Right ventricle myocardium superior (tissue), 1 donor: ENCODE results near the gene KCNJ14. TPM values are rescaled to one million over a fixed set of nuclear protein-coding genes. Genes with fewer than 3 reads are reported as not detected.
"Not testable (repeated sequence)": the region's sequence is repeated elsewhere in the genome, so short reads cannot be mapped to it uniquely, and the experiment has no call there.

Source experiments
- ATAC-seq: fragments of 200-7000 bp; cut with Tn5 transposase; one replicate; pipeline ENCODE4 v1.9.1; 2020; ENCODE audit warnings: mild to moderate bottlenecking; ENCODE audit not compliant: poor library complexity
- DNase-seq: peaks from one replicate; pipeline ENCODE4 v3.0.0-alpha.2; 2020
- intact Hi-C: fragments of 100-400 bp; cut with DNase I; formaldehyde crosslinking; loops from one replicate; pipeline ENCODE4 v1.11.2; 2022
- total RNA-seq: library from RNA; stranded (reverse); fragmentation: NEBNext Ultra II Directional; extraction: Animal tissue kit (Norgen Biotek cat#: 25700); gene quantifications from one replicate; pipeline ENCODE4 v1.2.1, GENCODE V29; 2021
- donor health status: DM: no; HTN: yes; CAD: no; lungs with severe emphysema.

The KCNJ14 gene
- total RNA-seq, 1 donor from 2014 or later: 0.24 TPM

DNA sequence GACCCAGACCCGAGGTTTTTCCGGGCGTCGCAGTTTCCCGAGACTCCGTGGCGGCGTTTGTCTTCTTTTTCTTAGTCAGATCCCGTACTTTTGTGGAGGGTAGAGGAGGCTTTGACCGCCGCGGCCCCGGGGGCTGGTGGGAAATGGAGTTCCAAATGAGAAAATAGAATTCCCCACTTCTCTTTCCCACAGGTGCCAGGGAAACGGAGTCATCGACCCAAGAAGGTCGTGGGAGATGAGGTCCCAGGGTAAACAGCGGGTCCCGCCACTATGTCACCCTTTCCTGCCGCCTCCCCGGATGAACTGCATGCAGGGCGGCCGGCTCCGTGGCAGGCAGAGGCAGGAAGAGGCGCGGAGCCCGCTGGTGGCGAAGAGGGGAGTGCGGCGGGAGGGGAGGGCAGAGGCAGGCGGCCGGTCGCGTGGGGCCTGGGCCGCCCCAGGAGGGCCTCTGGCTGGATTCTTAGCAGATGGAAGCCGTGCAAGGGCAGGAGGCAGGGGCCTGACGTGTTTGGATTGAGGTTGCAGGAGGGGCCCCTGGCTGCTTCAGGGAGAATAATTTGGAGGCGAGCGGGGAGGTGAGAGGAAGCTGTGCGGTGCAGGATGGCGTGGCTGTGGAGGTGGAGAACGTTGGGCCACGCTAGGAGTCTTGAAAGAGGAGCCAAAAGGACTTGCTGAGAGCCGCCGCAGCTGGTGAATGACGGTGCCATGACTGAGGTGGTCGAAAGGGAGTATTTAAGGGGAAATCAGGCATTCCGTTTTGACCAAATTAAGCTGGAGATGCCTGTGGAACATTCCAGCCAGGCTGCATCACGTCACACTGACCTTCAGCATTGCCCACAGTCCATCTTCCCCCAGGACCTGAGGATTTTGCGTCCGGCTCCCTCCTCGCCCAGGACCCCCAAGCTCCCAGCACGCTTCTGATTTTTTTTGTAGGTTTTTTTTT, 25.5 kb downstream of the KCNJ14 start:
- intact Hi-C loops: no loop called here
- ATAC-seq (peak; percentile 76), DNase-seq (peak; percentile 75)

DNA sequence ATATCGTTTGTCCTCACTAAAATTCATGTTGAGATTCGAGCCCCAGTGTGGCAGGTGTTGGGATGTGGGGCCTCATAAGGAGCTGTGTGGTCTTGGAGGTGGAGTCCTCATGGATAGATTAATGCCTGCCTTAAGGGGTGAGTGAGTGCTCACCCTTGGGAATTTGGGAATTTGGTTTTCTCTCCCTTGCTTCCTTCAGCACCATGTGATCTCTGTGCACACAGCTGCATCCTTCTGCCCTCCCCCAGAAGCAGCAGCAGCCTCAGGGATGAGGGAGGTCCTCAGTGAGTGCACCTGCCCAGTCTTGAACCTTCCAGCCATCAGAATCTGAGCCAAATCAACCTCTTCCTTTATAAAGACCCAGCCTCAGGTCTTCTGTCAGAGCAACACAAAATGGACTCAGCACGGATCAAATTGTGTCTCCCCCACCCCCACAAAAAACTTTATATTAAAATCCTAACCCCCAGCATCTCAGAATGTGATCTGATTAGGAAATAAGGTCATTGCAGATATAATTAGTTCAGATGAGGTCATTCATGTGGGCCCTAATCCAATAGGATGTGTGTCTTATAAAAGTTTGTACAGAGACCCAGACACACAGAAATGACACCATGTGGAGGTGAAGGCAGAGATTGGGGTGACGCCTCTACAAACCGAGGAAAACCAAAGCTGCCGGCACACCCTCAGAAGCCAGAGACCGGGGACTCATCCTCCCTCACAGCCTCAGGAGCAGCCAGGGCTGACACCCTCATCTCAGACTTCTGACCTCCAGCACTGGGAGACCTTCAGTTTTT, 26.7 kb downstream of the KCNJ14 start:
- intact Hi-C loops: no loop called here
- no peak for DNase-seq
- ATAC-seq: no peak

DNA sequence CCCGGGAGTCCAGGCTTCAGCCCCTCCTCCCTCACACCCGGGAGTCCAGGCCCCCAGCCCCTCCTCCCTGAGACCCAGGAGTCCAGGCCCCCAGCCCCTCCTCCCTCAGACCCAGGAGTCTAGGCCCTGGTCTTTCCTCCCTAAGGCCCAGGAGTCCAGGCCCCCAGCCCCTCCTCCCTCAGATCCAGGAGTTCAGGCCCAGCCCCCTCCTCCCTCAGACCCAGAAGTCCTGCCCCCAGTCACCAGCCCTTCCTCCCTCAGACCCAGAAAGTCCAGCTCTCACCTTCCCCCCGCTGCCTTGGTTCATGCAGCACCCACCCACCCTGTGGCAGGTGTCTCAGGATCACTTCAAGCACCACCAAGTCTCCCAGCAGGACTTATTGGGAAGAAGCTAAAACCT, 27.9 kb downstream of the KCNJ14 start:
- no peak for DNase-seq
- intact Hi-C loops: no loop called here
- no peak for ATAC-seq

DNA sequence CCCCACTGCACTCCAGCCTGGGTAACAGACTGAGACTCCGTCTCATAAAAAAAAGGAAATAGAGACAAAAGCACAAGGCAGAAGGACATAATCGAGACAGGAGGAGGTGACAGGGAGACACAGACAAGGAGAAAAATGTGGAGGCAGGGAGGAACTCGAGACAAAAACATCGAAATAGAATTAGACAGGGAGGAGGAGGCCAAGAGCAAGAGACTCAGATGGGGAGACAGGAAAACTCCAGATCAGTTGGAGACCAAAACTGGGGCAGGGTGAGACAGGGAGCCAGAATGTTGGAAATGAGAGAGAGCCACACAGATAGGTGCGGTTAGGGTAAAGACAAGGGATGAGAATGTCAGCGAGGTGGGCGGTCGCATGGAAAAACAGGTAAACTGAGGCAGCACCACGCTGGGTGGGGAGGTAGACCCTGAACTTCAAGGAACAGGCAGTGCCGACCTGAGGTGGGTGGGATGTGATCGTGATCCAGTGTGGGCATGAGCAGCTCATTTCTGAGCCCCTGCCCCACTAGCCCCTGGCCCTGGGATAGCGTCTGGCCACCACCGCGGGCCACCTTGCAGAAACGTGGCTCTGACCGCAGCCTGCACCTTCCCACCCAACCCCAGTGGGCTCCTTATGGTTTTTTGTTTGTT, 29.0 kb downstream of the KCNJ14 start:
- DNase-seq (no peak), ATAC-seq (no peak)
- intact Hi-C loops: no loop called here

DNA sequence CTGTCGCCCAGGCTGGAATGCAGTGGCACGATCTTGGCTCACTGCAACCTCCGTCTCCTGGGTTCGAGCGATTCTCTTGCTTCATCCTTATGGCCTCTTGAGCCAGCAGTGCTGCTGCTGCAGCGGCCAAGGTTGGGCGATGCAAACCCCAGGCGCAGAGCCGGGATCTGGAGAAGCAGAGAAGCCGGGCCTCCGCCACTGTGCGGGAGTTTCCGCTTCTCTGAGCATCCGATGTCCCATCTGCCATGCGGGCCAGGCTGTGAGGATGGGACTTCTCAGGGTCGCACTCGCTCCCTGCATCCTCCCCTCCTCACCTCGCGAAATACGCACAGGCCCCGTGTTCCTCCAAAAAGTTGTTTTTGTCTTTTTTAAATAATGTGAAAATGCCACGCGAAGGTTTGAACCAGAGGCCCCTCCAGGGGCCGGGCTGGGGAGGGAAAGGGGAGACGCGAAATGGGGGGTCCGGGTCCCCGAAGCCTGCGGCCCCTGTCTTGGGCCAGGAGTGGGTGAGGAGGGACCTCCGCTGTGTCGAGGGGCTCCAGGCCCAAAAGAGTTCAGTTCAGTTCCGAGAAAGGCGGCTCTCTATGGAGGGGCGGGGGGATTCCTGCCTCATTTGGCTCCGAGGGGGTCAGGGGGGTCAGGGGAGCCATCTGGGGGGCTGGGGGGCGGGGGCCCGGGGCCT, 29.7 kb downstream of the KCNJ14 start:
- no peak for ATAC-seq
- no peak for DNase-seq
- intact Hi-C loops: no loop called here

DNA sequence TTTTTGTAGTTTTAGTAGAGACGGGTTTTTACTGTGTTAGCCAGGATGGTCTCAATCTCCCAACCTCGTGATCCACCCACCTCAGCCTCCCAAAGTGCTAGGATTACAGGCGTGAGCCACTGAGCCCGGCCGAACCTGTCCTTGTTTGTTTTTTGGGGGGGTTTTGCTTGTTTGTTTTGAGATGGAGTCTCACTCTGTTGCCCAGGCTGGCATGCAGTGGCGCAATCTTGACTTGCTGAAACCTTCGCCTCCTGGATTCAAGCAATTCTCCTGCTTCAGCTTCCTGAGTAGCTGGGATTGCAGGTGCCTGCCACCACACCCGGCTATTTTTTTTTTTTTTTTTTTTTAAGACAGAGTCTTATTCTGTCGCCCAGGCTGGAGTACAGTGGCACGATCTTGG, 31.3 kb downstream of the KCNJ14 start:
- intact Hi-C loops, DNase-seq, ATAC-seq: not testable (repeated sequence)

DNA sequence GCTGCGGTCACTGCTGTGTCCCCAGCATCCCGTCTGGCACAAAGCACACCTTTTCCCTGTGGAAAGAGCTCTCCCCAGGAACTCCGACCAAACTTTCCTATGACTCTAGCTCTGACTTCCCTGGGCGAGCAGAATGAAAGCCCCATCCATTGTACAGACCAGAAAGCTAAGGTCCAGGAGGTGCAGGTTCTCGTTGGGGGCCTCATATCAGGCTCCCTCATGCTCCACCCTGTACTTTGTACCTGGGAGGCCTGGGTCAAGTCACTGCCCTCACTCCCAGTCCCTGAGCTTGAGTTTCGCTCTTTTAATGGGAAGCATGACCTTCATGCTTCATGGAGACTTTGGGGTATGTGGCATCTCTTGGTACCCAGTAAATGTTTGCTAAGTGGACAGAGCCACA, 32.2 kb downstream of the KCNJ14 start:
- DNase-seq: no peak
- intact Hi-C loops: no loop called here
- ATAC-seq: no peak

DNA sequence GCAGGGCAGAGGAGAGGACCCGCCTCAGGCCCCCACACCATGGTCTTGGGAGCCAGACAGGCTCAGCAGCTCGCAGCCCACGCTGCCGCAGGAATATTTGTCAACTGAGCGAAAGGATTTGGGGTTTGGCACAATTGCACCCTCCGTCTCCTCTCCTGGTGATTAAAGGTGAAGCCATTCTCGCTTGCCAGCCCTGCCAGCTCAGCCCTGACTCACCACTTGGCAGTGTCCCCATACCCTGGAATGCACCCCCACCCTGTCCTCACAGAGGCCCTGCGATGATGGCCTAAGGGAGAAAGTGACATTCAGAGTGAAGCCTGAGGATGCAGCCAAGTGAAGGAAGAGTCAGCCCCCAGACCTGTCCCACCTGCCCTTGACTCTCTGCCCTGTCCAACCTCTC, 32.6 kb downstream of the KCNJ14 start:
- DNase-seq (peak; percentile 71), ATAC-seq (peak; percentile 50)
- intact Hi-C loops: no loop called here

DNA sequence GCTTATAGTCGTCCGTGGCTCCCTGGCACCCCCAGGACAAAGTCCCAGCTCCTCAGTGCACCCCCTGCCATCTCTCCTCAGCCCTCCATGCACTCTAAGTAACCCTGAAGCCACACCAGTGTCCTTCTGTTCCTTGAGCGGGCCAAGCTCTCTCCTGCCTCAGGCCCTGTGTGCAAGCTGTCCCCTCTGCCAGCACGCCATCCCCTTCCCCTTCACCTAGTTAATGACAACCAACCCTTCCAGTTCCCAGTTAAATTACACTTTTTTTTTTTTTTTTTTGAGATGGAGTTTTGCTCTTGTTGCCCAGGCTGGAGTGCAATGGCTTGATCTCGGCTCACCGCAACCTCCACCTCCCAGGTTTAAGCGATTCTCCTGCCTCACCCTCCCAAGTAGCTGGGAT, 33.1 kb downstream of the KCNJ14 start:
- intact Hi-C loops, ATAC-seq: not testable (repeated sequence)

DNA sequence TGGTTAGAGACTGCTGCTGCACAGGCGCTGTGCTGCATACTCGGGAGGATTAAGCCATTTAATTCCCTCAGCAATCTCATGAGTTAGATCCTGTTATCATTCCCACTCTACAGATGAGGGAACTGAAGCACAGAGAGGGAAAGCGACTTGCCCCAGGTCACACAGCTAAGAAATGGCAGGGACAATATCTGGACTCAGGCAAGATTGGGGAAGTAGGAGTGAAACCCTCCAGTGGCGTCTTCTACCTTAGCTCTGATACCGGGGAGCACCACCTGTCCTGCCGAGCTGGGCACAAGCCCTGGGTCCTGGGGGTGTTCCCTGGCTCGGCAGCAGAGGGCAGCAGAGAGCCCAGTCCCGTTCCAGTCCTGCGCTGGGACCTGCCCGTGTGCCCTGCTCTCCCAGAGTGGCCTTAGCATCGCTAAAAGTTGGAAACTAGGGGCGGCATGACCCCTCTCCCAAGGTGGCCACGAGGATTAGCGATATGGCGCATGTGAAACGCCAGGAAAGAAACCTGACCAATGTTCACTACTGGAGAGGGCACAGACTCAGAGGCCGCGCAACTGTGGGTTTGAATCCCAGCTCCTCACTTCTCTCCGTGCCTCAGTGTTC, 34.3 kb downstream of the KCNJ14 start:
- DNase-seq: peak; percentile 87
- ATAC-seq: peak; percentile 33
- intact Hi-C loops: loop anchor here (5.0 kb wide), 1 partner anchor 98 kb away; no protein-coding TSS in a partner anchor

More for the DNA sequence above, 33.1 kb downstream of the KCNJ14 start:
- DNase-seq: not testable (repeated sequence)

DNA sequence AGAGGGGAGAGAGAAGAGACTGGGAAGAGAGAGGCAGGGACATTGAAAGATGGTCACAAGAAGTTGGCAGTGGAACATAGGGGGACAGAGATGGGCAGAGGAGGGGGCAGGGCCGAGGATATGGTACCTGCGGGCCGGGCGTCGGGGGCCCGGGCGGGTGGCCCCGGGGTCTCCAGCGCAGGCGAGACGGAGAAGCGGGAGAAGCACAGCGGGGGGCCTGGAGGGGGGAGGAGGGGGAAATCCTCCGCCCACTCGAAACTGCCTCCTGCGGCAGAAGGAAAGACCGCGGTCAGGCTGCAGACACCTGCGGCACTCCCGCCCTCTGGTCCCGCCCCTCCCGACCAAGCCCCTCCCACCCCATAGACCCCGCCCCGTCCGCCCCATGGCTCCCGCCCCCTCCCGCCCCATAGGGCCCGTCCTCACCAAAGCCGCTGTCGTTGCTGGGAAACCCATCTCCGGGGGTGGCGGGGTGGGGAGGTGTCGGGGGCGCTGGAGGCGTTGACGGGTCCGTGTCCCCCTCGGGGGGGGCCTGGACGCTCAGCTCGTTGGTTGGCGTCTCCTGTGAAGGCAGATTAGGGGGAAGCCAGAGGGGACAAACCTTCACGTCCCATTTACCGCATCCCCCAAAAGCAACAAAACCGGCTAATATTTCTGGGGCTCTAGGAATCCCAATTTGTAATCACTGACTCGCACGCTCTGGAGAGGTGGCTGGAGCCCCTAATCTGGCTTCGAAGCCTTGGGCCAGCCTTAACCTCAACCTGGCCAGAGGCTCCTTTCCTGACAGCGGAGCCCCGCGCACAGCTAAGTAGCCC, 35.8 kb downstream of the KCNJ14 start:
- DNase-seq (peak; percentile 56), ATAC-seq (no peak)
- intact Hi-C loops: loop anchor here (5.0 kb wide), 1 partner anchor 96 kb away; no protein-coding TSS in a partner anchor

DNA sequence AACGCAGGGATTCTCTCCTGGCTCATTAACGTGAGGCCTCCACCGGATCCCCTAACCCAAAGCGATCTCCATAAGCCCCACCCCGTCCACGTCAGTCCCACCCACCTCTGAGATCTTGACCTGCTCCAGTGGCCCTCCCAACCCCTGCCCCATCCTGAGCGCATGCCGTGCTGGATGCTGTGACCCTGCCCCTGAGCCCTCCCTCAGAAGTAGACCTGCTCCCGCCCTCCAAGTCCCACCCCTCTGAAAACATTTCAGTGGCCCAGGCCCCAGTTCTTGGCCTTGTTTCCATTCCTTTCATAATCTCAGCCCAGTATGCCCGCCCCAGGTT, 36.4 kb downstream of the KCNJ14 start:
- intact Hi-C loops: loop anchor here (5.0 kb wide), 1 partner anchor 96 kb away; no protein-coding TSS in a partner anchor
- DNase-seq (no peak), ATAC-seq (no peak)

DNA sequence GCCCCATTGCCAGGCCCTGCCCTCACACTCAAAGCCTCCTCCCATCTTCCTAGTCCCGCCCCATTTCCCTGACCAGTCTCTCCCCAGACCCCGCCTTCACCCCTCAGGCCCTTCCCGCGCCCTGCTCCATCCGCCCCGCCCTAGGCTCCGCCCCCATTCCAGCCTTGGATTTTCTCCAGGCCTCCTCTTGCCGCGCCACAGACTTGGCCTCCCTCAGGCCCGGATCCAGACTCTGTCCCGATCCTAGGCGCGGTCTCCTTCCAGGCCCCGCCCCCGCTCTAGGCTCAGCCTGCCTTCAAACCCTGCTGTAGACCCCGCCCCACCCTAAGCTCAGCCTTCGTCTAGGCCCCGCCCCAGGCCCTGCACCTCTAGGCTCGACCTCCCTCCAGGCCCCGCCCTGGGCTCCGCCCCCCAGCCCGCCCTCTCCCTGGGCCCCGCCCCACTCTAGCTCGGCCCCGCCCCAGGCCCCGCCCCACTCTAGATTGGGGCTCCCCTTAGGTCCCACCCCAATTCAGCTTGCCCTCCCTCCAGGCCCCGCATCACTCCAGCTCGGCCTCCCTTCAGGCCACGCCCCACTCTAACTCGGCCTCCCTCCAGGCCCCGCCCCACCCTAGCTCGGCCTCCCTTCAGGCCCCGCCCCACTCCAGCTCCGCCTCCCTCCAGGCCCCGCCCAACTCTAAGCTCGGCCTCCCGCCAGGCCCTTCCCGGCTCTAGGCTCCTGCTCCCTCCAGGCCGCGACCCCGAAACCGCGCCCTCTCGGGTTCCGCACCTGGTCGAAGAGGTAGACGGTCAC, 37.7 kb downstream of the KCNJ14 start:
- peak; percentile 86 for ATAC-seq
- intact Hi-C loops: loop anchor here (5.0 kb wide), 1 partner anchor 94 kb away; no protein-coding TSS in a partner anchor
- DNase-seq: peak; percentile 95

DNA sequence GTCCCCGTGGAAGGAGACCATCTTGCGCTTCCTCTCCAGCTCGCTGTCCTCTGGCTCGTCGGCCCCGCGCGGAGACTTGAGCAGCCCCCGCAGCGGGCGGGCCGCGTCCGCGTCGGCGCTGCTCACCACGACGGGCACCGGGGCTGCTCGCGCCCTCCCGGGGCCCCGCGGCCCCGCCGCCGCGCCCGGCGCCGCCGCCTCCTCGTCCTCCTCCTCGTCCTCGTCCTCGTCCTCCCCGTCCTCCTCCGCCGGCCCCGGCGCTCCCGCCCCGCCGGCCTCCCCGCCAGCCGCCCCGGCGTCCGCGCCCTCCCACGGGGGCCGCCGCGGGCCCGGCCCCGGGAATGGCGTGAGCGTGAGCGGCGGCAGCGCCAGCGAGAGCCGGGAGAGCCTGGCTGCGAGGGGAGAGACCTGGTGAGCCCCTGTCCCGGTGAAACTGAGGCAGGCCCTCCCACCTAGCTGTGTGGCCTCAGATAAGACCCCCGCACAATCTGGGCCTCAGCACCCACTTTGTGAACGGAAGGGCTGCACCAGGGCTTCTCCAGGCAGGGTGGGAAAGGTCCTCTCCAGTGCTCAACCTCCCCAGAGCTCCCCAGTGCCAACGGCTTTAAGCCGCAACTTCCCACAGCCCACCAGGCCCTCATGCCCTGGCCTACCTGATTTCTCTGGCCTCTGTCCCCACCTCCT, 38.5 kb downstream of the KCNJ14 start:
- no peak for DNase-seq
- peak; percentile 10 for ATAC-seq
- intact Hi-C loops: loop anchor here (5.0 kb wide), 1 partner anchor 93 kb away; no protein-coding TSS in a partner anchor

DNA sequence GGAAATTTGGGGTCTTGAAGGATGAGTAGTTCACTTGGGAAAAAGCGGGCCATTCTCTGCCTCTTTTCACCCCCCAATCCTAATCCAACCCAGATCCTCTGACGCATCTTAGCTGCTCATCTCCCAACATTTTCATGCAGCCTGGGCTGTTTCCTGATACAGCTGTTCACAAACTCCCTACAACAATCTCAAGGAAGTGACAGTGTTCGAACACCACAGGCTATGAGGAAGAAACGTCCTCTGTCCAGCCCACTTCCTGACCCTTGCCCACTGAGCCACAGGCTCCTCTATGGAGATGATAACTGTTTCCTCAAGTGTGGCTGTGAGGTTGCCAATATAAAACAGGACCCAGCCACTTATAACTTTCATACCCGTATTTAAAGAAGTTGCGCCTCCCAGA, 40.0 kb downstream of the KCNJ14 start:
- ATAC-seq (no peak), DNase-seq (no peak)
- intact Hi-C loops: no loop called here
